GM12874 (cell line): ENCODE results near the gene ATXN1.

Experiments
- TF ChIP-seq, protein P1 (sequence below): IDR thresholded peaks from 2 replicates; pipeline ENCODE4 v1.5.1; 2011; ENCODE audit warnings: low read depth, mild to moderate bottlenecking, control low read depth, low read length, moderate library complexity; ENCODE audit not compliant: insufficient read depth

The ATXN1 gene

DNA sequence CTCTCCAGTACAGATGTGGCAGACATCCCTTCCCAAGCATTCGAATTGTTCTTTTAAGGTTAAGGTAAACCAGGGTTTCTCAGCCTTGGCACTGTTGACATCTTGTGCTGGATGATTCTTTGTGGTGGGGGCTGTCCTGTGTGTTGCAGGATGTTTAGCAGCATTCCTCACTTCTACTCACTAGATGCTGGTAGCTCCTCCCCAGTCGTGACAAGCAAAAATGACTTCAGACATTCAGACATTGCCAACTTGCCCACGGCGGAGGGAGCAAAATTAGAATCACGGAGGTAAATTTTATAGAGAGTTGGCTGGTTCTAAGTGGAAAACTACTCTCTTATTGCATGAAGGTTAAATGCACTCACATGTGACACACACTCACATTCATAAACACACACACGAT lies 334.1 kb downstream of the ATXN1 start:
- TF ChIP-seq, protein P1, sequence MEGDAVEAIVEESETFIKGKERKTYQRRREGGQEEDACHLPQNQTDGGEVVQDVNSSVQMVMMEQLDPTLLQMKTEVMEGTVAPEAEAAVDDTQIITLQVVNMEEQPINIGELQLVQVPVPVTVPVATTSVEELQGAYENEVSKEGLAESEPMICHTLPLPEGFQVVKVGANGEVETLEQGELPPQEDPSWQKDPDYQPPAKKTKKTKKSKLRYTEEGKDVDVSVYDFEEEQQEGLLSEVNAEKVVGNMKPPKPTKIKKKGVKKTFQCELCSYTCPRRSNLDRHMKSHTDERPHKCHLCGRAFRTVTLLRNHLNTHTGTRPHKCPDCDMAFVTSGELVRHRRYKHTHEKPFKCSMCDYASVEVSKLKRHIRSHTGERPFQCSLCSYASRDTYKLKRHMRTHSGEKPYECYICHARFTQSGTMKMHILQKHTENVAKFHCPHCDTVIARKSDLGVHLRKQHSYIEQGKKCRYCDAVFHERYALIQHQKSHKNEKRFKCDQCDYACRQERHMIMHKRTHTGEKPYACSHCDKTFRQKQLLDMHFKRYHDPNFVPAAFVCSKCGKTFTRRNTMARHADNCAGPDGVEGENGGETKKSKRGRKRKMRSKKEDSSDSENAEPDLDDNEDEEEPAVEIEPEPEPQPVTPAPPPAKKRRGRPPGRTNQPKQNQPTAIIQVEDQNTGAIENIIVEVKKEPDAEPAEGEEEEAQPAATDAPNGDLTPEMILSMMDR: no peak

DNA sequence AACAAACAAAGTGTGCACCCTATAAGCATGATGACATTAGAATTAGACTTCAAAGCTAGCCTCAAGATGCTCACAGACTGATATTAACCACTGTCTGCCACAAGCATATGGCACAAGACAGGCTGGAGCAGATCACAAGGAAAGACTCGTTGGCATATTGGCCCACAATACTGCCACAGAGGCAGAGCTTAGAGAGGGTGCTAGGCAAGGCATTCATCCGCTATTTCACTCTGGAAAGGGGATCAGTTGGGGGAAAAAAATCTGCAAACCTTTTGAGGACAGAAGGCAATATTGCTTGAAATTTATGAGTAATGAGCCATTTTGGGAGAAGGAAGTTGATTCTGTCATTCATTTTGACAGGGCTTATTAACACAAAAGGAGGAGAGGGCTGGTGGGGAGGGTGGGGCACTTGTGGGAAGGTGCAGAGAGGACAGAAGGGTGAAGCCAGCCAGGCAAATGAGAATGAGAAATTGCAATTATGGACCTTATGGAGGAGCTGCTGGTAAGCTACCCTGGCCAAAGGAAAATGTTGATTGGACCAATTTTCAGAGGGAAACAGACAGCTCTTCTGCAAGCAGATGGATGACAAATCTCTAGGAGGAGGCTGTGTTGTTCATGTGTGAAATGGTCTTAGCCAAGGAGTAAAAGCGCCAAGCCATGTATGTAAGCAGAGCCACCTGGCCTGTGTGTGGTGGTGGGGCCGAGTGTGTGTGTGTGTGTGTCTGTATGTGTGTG lies 335.2 kb downstream of the ATXN1 start:
- TF ChIP-seq, protein P1: no peak

DNA sequence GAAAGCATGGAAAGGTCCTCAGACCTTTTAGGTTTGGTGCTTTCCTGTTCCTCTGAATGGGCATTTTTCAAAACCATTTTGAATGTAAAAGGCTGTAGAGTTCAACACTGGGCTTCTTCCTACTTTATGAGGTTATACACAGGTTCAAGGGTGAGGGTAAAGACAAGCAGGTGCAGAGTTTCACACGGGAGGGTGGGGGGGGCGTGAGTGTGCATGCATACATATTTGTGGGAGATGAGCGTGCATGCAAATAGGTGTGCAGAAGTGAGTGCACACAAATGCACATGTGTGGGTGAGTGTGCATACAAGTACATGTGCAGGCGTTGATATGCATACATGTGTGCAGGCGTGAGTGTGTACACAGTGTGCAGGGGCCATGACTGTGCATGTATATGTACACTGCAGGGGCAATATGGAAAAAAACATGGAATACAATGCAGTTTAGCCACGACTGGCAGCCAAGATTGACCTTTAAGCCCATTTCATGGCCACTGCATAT lies 339.7 kb downstream of the ATXN1 start:
- TF ChIP-seq, protein P1: no peak

DNA sequence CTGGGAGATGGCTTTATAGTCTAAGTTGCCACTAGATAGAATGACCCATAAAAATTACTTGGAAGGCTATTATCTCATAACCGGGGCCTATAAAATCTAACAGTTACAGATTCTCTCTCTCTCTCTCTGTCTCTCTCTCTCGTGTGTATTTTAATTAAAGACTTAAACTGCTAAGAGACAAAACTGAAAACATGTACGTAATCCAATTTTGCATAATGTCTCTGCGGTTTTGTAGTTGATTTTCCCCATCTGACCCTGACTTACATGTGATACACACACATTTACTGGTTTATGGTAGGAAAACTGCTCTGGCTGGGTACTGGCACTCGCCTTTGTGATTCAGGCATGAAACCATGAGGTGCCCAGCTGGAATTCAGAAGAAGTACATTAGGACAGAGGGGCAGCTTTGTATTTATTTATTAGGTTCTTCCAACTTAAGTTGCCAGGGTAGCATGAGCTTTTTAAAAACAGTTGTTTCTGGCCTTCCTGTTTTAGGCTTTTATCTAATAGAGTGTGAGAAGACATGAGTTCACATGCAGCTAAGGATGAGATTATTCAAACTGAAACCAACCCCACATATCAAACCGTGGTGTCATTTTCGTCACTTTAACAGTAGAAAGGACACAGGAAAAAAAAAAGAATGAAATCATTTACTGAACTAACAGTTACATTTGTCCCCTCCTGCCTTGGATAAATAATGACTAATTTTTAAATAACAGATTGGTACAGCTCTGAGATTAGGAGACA lies 340.4 kb downstream of the ATXN1 start:
- TF ChIP-seq, protein P1: no peak

DNA sequence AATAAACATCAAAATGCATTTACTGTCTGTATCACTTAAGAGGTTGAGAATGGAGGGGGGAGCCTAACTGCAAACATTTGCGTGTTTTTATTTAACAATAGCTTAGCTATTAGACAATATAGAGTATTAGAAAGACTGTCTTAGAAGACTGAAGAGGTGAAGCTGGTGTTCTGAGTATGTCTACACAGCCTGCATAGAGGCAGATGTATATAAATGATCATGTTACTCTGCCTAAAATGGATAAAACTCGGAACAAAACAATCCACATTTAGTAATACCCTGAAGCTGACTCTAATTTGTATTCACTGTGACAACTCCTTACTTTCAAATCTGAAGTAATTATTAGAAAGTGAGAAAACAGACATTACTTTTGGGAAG lies 340.9 kb downstream of the ATXN1 start:
- TF ChIP-seq, protein P1: no peak

DNA sequence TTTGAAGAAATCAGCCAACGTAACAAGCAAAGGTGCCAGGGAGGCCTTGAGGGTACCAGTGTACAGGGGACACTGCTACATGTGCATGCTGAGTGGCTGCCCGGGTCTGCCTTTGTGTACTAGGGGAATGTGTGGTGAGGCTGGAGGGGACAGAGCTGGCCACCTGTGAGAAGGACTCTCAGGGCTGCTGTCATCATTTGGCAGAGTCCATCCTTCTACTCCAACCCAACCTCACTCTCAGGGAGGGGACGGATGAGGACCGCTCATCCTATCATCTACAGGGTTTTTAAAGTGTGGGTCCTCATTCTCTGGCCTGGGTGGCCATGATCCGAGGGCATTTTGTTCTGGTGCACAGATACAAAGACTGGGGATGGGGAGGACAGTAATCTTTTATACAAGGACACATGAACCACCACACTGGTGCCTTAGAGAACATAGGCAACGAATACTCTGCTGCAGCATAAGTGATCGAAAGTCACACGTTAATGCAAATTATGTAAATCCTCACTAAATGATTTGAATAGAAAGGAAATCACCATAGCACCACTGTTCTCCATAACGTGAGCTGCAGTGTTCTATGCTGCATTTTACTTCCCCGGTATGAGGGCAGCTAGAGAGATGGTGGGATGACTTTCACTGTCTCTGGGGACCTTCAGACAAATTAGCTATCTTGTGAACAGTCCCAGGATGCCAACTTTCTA lies 341.5 kb downstream of the ATXN1 start:
- TF ChIP-seq, protein P1: no peak

DNA sequence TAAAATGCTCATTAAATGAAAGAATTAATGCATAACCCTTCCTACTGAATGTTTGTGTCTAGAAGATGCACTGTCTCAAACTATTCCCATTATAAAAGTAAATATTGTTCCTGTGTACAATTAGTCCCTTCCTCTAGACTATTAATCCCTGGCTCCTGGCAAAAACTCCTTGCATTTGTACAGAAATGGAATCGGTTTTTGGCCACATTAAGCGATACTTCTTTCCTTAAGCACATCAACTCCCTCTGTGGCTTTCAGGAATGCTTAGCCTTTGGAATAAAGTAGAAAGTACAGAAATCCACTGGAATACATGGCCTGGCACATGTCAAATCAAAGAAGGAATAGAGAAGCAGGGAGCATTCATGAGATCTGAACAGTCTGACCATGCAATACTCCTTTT lies 343.1 kb downstream of the ATXN1 start:
- TF ChIP-seq, protein P1: no peak
